ENCODE data around the gene STIMATE.

STIMATE gene

GRCh38 chr3:52877085-52877484 lies 20.3 kb downstream of the STIMATE start:
- H3K9ac ChIP-seq (ENCODE audit: low read length): no peak overlapping the region
- no peak overlapping the region for H3K4me3 ChIP-seq (ENCODE audit: low read length)
- H3K9me3 ChIP-seq (ENCODE audit: control insufficient read depth, low read length): no peaks in the 10 kb centered on the region
- H3K27me3 ChIP-seq (ENCODE audit: control insufficient read depth, insufficient read depth, low read length): no peaks in the 10 kb centered on the region
- H3K4me1 ChIP-seq (ENCODE audit: control insufficient read depth, insufficient read depth, low read length): no peaks in the 10 kb centered on the region
- H3K36me3 ChIP-seq (ENCODE audit: control insufficient read depth, insufficient read depth, low read length): no peaks in the 10 kb centered on the region

- Histone ChIP-seq H3K9me3 (ENCODE audit: control insufficient read depth, low read length) (no peaks in the 10 kb centered on the region), H3K9ac (ENCODE audit: low read length) (no peak overlapping the region), H3K4me1 (ENCODE audit: control insufficient read depth, insufficient read depth, low read length) (no peaks in the 10 kb centered on the region), H3K4me3 (ENCODE audit: low read length) (no peak overlapping the region), H3K36me3 (ENCODE audit: control insufficient read depth, insufficient read depth, low read length) (no peaks in the 10 kb centered on the region), H3K27me3 (ENCODE audit: control insufficient read depth, insufficient read depth, low read length) (no peaks in the 10 kb centered on the region)
These were observed 22.3 kb downstream of the STIMATE start for GRCh38 chr3:52874864-52875587.

GRCh38 chr3:52874160-52874701 lies 23.1 kb downstream of the STIMATE start:
- no peaks in the 10 kb centered on the region for H3K4me1 ChIP-seq (ENCODE audit: control insufficient read depth, insufficient read depth, low read length)
- no peaks in the 10 kb centered on the region for H3K36me3 ChIP-seq (ENCODE audit: control insufficient read depth, insufficient read depth, low read length)
- no peak overlapping the region for H3K9ac ChIP-seq (ENCODE audit: low read length)
- H3K9me3 ChIP-seq (ENCODE audit: control insufficient read depth, low read length): no peaks in the 10 kb centered on the region
- no peaks in the 10 kb centered on the region for H3K27me3 ChIP-seq (ENCODE audit: control insufficient read depth, insufficient read depth, low read length)
- no peak overlapping the region for H3K4me3 ChIP-seq (ENCODE audit: low read length)

GRCh38 chr3:52873433-52874159 lies 23.8 kb downstream of the STIMATE start:
- Histone ChIP-seq H3K9me3 (ENCODE audit: control insufficient read depth, low read length) (no peaks in the 10 kb centered on the region), H3K36me3 (ENCODE audit: control insufficient read depth, insufficient read depth, low read length) (no peaks in the 10 kb centered on the region), H3K27me3 (ENCODE audit: control insufficient read depth, insufficient read depth, low read length) (no peaks in the 10 kb centered on the region), H3K4me1 (ENCODE audit: control insufficient read depth, insufficient read depth, low read length) (no peaks in the 10 kb centered on the region), H3K9ac (ENCODE audit: low read length) (no peak overlapping the region), H3K4me3 (ENCODE audit: low read length) (no peak overlapping the region)

DNA sequence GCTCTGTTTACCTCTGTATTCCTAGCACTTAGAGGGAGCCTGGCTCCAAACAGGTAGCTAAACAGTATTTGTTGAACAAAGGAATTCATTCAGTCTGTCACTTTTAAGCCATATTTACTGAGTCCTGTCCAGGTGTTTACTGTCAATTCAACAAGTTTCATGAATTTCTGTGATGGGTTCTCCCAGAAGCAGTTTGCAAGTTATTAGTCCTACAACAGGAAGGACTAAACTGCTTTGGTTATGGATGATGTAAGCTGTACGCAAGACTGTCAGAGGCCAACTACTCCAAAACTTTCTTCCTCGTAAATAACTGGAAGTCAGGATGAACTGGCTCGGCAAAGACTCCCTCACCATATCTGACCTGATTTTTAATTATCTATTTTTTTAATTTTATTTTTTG lies 25.1 kb downstream of the STIMATE start:
- Histone ChIP-seq H3K4me3 (ENCODE audit: low read length) (no peak overlapping the region), H3K27me3 (ENCODE audit: control insufficient read depth, insufficient read depth, low read length) (no peaks in the 10 kb centered on the region), H3K4me1 (ENCODE audit: control insufficient read depth, insufficient read depth, low read length) (no peaks in the 10 kb centered on the region), H3K9me3 (ENCODE audit: control insufficient read depth, low read length) (no peaks in the 10 kb centered on the region), H3K9ac (ENCODE audit: low read length) (no peak overlapping the region), H3K36me3 (ENCODE audit: control insufficient read depth, insufficient read depth, low read length) (no peaks in the 10 kb centered on the region)

- Histone ChIP-seq H3K9me3 (ENCODE audit: control insufficient read depth, low read length) (no peaks in the 10 kb centered on the region), H3K4me1 (ENCODE audit: control insufficient read depth, insufficient read depth, low read length) (no peaks in the 10 kb centered on the region), H3K36me3 (ENCODE audit: control insufficient read depth, insufficient read depth, low read length) (no peaks in the 10 kb centered on the region), H3K27me3 (ENCODE audit: control insufficient read depth, insufficient read depth, low read length) (no peaks in the 10 kb centered on the region), H3K9ac (ENCODE audit: low read length) (no peak overlapping the region), H3K4me3 (ENCODE audit: low read length) (no peak overlapping the region)
These were observed 25.6 kb downstream of the STIMATE start for GRCh38 chr3:52871761-52872160.

DNA sequence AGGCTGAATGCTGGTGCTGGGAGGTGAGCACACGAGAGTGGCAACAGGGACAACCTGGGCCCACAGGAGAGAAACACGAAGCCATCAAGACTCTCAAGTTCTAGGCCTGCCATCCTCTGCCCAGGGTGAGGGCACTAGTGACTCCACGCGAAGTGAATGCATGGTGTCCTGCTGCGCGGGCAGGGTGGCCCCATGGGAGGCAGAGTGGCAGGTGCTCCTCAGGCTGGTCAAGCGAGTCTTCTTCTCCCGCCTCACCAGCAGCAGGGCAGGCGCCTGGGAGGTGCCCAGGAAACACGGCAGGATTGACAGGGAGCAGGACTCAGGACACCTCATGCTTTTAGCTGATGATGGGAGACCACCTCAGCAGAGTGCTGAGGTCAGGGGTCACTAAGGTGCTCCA lies 26.9 kb downstream of the STIMATE start:
- Histone ChIP-seq H3K4me3 (ENCODE audit: low read length) (no peak overlapping the region), H3K36me3 (ENCODE audit: control insufficient read depth, insufficient read depth, low read length) (no peaks in the 10 kb centered on the region), H3K27me3 (ENCODE audit: control insufficient read depth, insufficient read depth, low read length) (no peaks in the 10 kb centered on the region), H3K9ac (ENCODE audit: low read length) (no peak overlapping the region), H3K4me1 (ENCODE audit: control insufficient read depth, insufficient read depth, low read length) (no peaks in the 10 kb centered on the region), H3K9me3 (ENCODE audit: control insufficient read depth, low read length) (no peaks in the 10 kb centered on the region)

GRCh38 chr3:52866427-52866826 lies 30.9 kb downstream of the STIMATE start:
- H3K9me3 ChIP-seq (ENCODE audit: control insufficient read depth, low read length): no peaks in the 10 kb centered on the region
- no peak overlapping the region for H3K9ac ChIP-seq (ENCODE audit: low read length)
- H3K27me3 ChIP-seq (ENCODE audit: control insufficient read depth, insufficient read depth, low read length): no peaks in the 10 kb centered on the region
- H3K4me3 ChIP-seq (ENCODE audit: low read length): no peak overlapping the region
- H3K4me1 ChIP-seq (ENCODE audit: control insufficient read depth, insufficient read depth, low read length): no peaks in the 10 kb centered on the region
- no peaks in the 10 kb centered on the region for H3K36me3 ChIP-seq (ENCODE audit: control insufficient read depth, insufficient read depth, low read length)

DNA sequence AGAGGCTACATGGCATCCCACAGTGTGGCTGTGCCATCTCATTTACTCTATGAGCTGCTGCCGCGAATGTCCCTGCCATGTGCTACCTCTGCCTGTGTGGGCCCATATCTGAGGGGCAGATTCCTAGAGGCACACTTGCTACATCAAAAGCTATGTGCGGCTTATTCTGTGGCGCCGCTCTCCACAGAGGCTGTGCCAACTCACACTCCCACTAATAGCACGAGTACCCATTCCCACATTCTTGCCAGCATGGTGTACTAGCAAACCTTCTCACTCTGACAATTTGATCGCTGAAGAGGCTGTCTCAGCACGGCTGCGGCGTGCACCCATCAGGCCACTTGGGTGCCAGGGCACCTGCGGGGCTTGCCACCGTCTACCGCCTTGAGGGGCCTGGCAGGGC lies 31.4 kb downstream of the STIMATE start:
- Histone ChIP-seq H3K36me3 (ENCODE audit: control insufficient read depth, insufficient read depth, low read length) (no peaks in the 10 kb centered on the region), H3K9me3 (ENCODE audit: control insufficient read depth, low read length) (no peaks in the 10 kb centered on the region), H3K27me3 (ENCODE audit: control insufficient read depth, insufficient read depth, low read length) (no peaks in the 10 kb centered on the region), H3K4me3 (ENCODE audit: low read length) (no peak overlapping the region), H3K9ac (ENCODE audit: low read length) (no peak overlapping the region), H3K4me1 (ENCODE audit: control insufficient read depth, insufficient read depth, low read length) (no peaks in the 10 kb centered on the region)

DNA sequence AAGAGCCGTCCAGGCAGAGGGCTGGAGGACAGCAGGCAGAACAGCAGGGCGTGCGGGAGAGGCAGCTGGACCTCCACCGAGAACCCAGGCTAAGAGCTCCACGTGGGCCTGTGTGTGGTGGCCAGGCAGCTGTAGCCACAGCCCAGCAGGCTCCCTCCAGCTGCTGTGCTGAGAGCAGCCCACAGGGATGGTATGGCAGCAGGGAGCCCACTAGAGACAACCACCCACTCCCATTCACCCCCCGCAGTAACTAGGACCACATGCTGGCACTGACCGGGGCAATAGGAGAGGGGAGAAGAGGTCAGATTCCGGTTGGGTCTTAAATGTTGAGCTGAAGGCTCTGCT lies 37.0 kb downstream of the STIMATE start:
- Histone ChIP-seq H3K9ac (ENCODE audit: low read length) (no peak overlapping the region), H3K4me1 (ENCODE audit: control insufficient read depth, insufficient read depth, low read length) (no peaks in the 10 kb centered on the region), H3K4me3 (ENCODE audit: low read length) (no peak overlapping the region), H3K27me3 (ENCODE audit: control insufficient read depth, insufficient read depth, low read length) (no peaks in the 10 kb centered on the region), H3K9me3 (ENCODE audit: control insufficient read depth, low read length) (no peaks in the 10 kb centered on the region), H3K36me3 (ENCODE audit: control insufficient read depth, insufficient read depth, low read length) (no peaks in the 10 kb centered on the region)

- no peak overlapping the region for H3K9ac ChIP-seq (ENCODE audit: low read length)
- H3K4me1 ChIP-seq (ENCODE audit: control insufficient read depth, insufficient read depth, low read length): no peaks in the 10 kb centered on the region
- H3K36me3 ChIP-seq (ENCODE audit: control insufficient read depth, insufficient read depth, low read length): no peaks in the 10 kb centered on the region
- no peak overlapping the region for H3K4me3 ChIP-seq (ENCODE audit: low read length)
- H3K9me3 ChIP-seq (ENCODE audit: control insufficient read depth, low read length): no peaks in the 10 kb centered on the region
- no peaks in the 10 kb centered on the region for H3K27me3 ChIP-seq (ENCODE audit: control insufficient read depth, insufficient read depth, low read length)
These were observed 37.5 kb downstream of the STIMATE start for GRCh38 chr3:52859686-52860423.

GRCh38 chr3:52857864-52858263 lies 39.5 kb downstream of the STIMATE start:
- Histone ChIP-seq H3K9ac (ENCODE audit: low read length) (no peak overlapping the region), H3K4me3 (ENCODE audit: low read length) (no peak overlapping the region), H3K27me3 (ENCODE audit: control insufficient read depth, insufficient read depth, low read length) (no peaks in the 10 kb centered on the region), H3K4me1 (ENCODE audit: control insufficient read depth, insufficient read depth, low read length) (no peaks in the 10 kb centered on the region), H3K36me3 (ENCODE audit: control insufficient read depth, insufficient read depth, low read length) (no peaks in the 10 kb centered on the region), H3K9me3 (ENCODE audit: control insufficient read depth, low read length) (no peaks in the 10 kb centered on the region)

Measured in mucosa of stomach (tissue), 1 donor.